HEK293 (cell line): ENCODE data around the gene MYCBPAP.

Source experiments
- CTCF ChIA-PET: fragments of 350-600 bp; formaldehyde crosslinking; extraction: SDS; loops from one replicate; lab custom pipeline; 2021; ENCODE audit warnings: antibody characterized with exemption; lab: Yijun Ruan, JAX
- POLR2A ChIA-PET: fragments of 300-600 bp; formaldehyde crosslinking; extraction: SDS; loops from one replicate; lab custom pipeline; 2020; ENCODE audit warnings: antibody characterized with exemption, inconsistent platforms; lab: Yijun Ruan, JAX
- H3K27ac ChIP-seq: fragments of 200-500 bp; sonication (Bioruptor generic); 2 replicates; pipeline ENCODE4 v1.5.1; 2014; ENCODE audit warnings: low read depth, low read length, control low read depth, inconsistent platforms; ENCODE audit errors: extremely low read depth
- H3K36me3 ChIP-seq, 2 experiments: fragments of 200-500 bp in 1 of 2; sonication (Bioruptor generic) in 1 of 2; 1 replicate in 1 of 2; 2 replicates in 1 of 2; pipeline ENCODE4 v1.5.1; 2014 to 2017; ENCODE audit warnings: inconsistent platforms in 2 of 2, low read length in 2 of 2; ENCODE audit not compliant: control insufficient read depth in 2 of 2, insufficient read depth in 1 of 2
- H3K4me1 ChIP-seq: fragments of 200-500 bp; sonication (Bioruptor generic); 2 replicates; pipeline ENCODE4 v1.5.1; 2014; ENCODE audit warnings: mild to moderate bottlenecking, low read length, inconsistent platforms; ENCODE audit not compliant: control insufficient read depth, insufficient read depth
- H3K4me3 ChIP-seq: 2 replicates; pipeline ENCODE4 v1.5.1; 2011; ENCODE audit warnings: low read depth, mild to moderate bottlenecking, control low read depth, low read length, moderate library complexity
- H3K9me3 ChIP-seq: fragments of 200-500 bp; sonication (Bioruptor generic); 2 replicates; pipeline ENCODE4 v1.5.1; 2014; ENCODE audit warnings: low read depth, low read length, inconsistent platforms; ENCODE audit not compliant: control insufficient read depth, insufficient read depth
- GLIS1 ChIP-seq: fragments of 450-650 bp; formaldehyde crosslinking; IDR thresholded peaks from 2 replicates; pipeline ENCODE4 v1.5.1; 2016; ENCODE audit warnings: missing biosample characterization, missing genetic modification characterization
- HOXD13 ChIP-seq: sonication (generic); formaldehyde crosslinking; IDR thresholded peaks from 2 replicates; pipeline ENCODE4 v1.8.0; 2022; ENCODE audit warnings: missing genetic modification reagents, borderline replicate concordance
- OVOL3 ChIP-seq: fragments of 450-650 bp; formaldehyde crosslinking; IDR thresholded peaks from 2 replicates; pipeline ENCODE4 v1.5.1; 2016; ENCODE audit warnings: missing biosample characterization, missing genetic modification characterization
- SP3 ChIP-seq: fragments of 450-650 bp; formaldehyde crosslinking; IDR thresholded peaks from 2 replicates; pipeline ENCODE4 v1.5.1; 2016; ENCODE audit warnings: missing biosample characterization, missing genetic modification characterization
- YY2 ChIP-seq: fragments of 450-650 bp; formaldehyde crosslinking; IDR thresholded peaks from 2 replicates; pipeline ENCODE4 v1.5.1; 2016; ENCODE audit warnings: missing biosample characterization, missing genetic modification characterization
- ZBTB17 ChIP-seq: fragments of 450-650 bp; formaldehyde crosslinking; IDR thresholded peaks from 2 replicates; pipeline ENCODE4 v1.5.1; 2016; ENCODE audit warnings: missing biosample characterization, missing genetic modification characterization
- ZEB2 ChIP-seq: fragments of 450-650 bp; formaldehyde crosslinking; IDR thresholded peaks from 2 replicates; pipeline ENCODE4 v1.5.1; 2016; ENCODE audit warnings: missing biosample characterization, missing genetic modification characterization
- ZFP37 ChIP-seq: fragments of 450-650 bp; formaldehyde crosslinking; IDR thresholded peaks from 2 replicates; pipeline ENCODE4 v1.5.1; 2016; ENCODE audit warnings: missing biosample characterization, missing genetic modification characterization
- ZFP69B ChIP-seq: fragments of 450-650 bp; formaldehyde crosslinking; IDR thresholded peaks from 2 replicates; pipeline ENCODE4 v1.5.1; 2016; ENCODE audit warnings: missing biosample characterization, missing genetic modification characterization
- ZNF148 ChIP-seq: fragments of 450-650 bp; formaldehyde crosslinking; IDR thresholded peaks from 2 replicates; pipeline ENCODE4 v1.5.0; 2017; ENCODE audit warnings: missing biosample characterization, missing genetic modification characterization, borderline replicate concordance
- ZNF174 ChIP-seq: fragments of 450-650 bp; formaldehyde crosslinking; IDR thresholded peaks from 2 replicates; pipeline ENCODE4 v1.5.0; 2017; ENCODE audit warnings: missing biosample characterization, mild to moderate bottlenecking, missing genetic modification characterization
- ZNF214 ChIP-seq: fragments of 450-650 bp; formaldehyde crosslinking; IDR thresholded peaks from 2 replicates; pipeline ENCODE4 v1.5.1; 2017; ENCODE audit warnings: missing biosample characterization, mild to moderate bottlenecking, missing genetic modification characterization, borderline replicate concordance
- ZNF223 ChIP-seq: fragments of 450-650 bp; formaldehyde crosslinking; IDR thresholded peaks from 2 replicates; pipeline ENCODE4 v1.5.1; 2016; ENCODE audit warnings: missing biosample characterization, missing genetic modification characterization
- ZNF239 ChIP-seq: fragments of 450-650 bp; formaldehyde crosslinking; IDR thresholded peaks from 2 replicates; pipeline ENCODE4 v1.5.1; 2016; ENCODE audit warnings: missing biosample characterization, missing genetic modification characterization
- ZNF24 ChIP-seq: fragments of 450-650 bp; formaldehyde crosslinking; IDR thresholded peaks from 2 replicates; pipeline ENCODE4 v1.5.1; 2016; ENCODE audit warnings: missing biosample characterization, missing genetic modification characterization
- ZNF324 ChIP-seq: fragments of 450-650 bp; formaldehyde crosslinking; IDR thresholded peaks from 2 replicates; pipeline ENCODE4 v1.5.1; 2016; ENCODE audit warnings: missing biosample characterization, missing genetic modification characterization
- ZNF335 ChIP-seq: fragments of 450-650 bp; formaldehyde crosslinking; conservative IDR thresholded peaks from 2 replicates; pipeline ENCODE4 v1.5.1; 2016; ENCODE audit warnings: missing biosample characterization, missing genetic modification characterization
- ZNF366 ChIP-seq: fragments of 450-650 bp; formaldehyde crosslinking; conservative IDR thresholded peaks from 2 replicates; pipeline ENCODE4 v1.5.1; 2016; ENCODE audit warnings: missing biosample characterization, missing genetic modification characterization
- ZNF510 ChIP-seq: fragments of 450-650 bp; formaldehyde crosslinking; IDR thresholded peaks from 2 replicates; pipeline ENCODE4 v1.5.1; 2018; ENCODE audit warnings: mild to moderate bottlenecking, missing genetic modification characterization, missing biosample characterization; ENCODE audit not compliant: insufficient replicate concordance
- ZNF747 ChIP-seq: fragments of 450-650 bp; formaldehyde crosslinking; IDR thresholded peaks from 2 replicates; pipeline ENCODE4 v1.5.1; 2016; ENCODE audit warnings: missing biosample characterization, missing genetic modification characterization
- TF ChIP-seq, protein P1 (sequence below): fragments of 450-650 bp; formaldehyde crosslinking; IDR thresholded peaks from 2 replicates; pipeline ENCODE4 v1.5.1; 2016; ENCODE audit warnings: missing biosample characterization, missing genetic modification characterization

Gene MYCBPAP

GRCh38 chr17:50488880-50489279 lies 19.4 kb upstream of the MYCBPAP start:
- peaks cover 7 to 25% of the 10 kb centered on the region in 2 experiments for H3K36me3 ChIP-seq
- no peak overlapping the region for H3K4me3 ChIP-seq
- no peak for TF ChIP-seq ZNF324 (tag by site-specific recombination)
- TF ChIP-seq ZNF223 (tag by site-specific recombination): no peak
- no peak for TF ChIP-seq ZNF214
- no peak for TF ChIP-seq ZEB2 (tag by site-specific recombination)
- TF ChIP-seq, protein P1, sequence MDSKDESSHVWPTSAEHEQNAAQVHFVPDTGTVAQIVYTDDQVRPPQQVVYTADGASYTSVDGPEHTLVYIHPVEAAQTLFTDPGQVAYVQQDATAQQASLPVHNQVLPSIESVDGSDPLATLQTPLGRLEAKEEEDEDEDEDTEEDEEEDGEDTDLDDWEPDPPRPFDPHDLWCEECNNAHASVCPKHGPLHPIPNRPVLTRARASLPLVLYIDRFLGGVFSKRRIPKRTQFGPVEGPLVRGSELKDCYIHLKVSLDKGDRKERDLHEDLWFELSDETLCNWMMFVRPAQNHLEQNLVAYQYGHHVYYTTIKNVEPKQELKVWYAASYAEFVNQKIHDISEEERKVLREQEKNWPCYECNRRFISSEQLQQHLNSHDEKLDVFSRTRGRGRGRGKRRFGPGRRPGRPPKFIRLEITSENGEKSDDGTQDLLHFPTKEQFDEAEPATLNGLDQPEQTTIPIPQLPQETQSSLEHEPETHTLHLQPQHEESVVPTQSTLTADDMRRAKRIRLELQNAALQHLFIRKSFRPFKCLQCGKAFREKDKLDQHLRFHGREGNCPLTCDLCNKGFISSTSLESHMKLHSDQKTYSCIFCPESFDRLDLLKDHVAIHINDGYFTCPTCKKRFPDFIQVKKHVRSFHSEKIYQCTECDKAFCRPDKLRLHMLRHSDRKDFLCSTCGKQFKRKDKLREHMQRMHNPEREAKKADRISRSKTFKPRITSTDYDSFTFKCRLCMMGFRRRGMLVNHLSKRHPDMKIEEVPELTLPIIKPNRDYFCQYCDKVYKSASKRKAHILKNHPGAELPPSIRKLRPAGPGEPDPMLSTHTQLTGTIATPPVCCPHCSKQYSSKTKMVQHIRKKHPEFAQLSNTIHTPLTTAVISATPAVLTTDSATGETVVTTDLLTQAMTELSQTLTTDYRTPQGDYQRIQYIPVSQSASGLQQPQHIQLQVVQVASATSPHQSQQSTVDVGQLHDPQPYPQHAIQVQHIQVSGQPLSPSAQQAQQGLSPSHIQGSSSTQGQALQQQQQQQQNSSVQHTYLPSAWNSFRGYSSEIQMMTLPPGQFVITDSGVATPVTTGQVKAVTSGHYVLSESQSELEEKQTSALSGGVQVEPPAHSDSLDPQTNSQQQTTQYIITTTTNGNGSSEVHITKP: no peak
- no peak for TF ChIP-seq ZFP37
- TF ChIP-seq GLIS1 (tag by site-specific recombination): no peak
- no peak for TF ChIP-seq ZNF747 (tag by site-specific recombination)
- no peak for TF ChIP-seq HOXD13 (CRISPR knock-in tag)
- TF ChIP-seq OVOL3: no peak
- TF ChIP-seq ZNF366 (tag by site-specific recombination): no peak
- no peak for TF ChIP-seq ZNF335 (tag by site-specific recombination)
- TF ChIP-seq ZNF148 (tag by site-specific recombination): no peak
- no peak overlapping the region for H3K27ac ChIP-seq
- POLR2A ChIA-PET: no interaction called here
- H3K4me1 ChIP-seq: 0 out of 2 replicates have a peak, but pooled peaks cover 3% of the 10 kb centered on the region
- H3K9me3 ChIP-seq: no peaks in the 10 kb centered on the region
- CTCF ChIA-PET: interaction anchor here (0.6 to 10.0 kb wide), 3 partner anchors 12 to 126 kb away, joined by 4 to 95 read pairs (median 5); partner anchors contain the start of gene EME1

- H3K4me3 ChIP-seq: no peak overlapping the region
- CTCF ChIA-PET: interaction anchor here (0.6 to 3.7 kb wide), 4 partner anchors 9 to 12 kb away, joined by 3 to 23 read pairs (median 12); no protein-coding TSS in a partner anchor
- POLR2A ChIA-PET: no interaction called here
- 0 out of 2 replicates have a peak, but pooled peaks cover 3% of the 10 kb centered on the region for H3K4me1 ChIP-seq
- H3K27ac ChIP-seq: no peak overlapping the region
- H3K9me3 ChIP-seq: no peaks in the 10 kb centered on the region
- TF ChIP-seq ZNF510 (tag by site-specific recombination) (no peak), SP3 (tag by site-specific recombination) (no peak), ZEB2 (tag by site-specific recombination) (no peak), ZNF239 (tag by site-specific recombination) (no peak), ZNF24 (tag by site-specific recombination) (no peak), YY2 (tag by site-specific recombination) (no peak), ZFP69B (tag by site-specific recombination) (no peak), ZBTB17 (tag by site-specific recombination) (no peak), ZNF174 (tag by site-specific recombination) (no peak)
- peaks cover under 1 to 6% of the 10 kb centered on the region in 2 experiments; a peak in 2 of 3 replicates for H3K36me3 ChIP-seq
Measured at GRCh38 chr17:50491505-50491904, 16.7 kb upstream of the MYCBPAP start.
